DMS 273 treated with DMSO at 0.1 percent for 48 hours (cell line): ENCODE measurements around the gene PRKCE.

Source experiments
- DNase-seq: peaks from one replicate; lab custom pipeline; 2025; lab: John Stamatoyannopoulos, UW

Gene PRKCE

GRCh38 chr2:46170611-46171350 is 519.3 kb downstream of the PRKCE start:
- no peak for DNase-seq

GRCh38 chr2:46171411-46171953 is 520.0 kb downstream of the PRKCE start:
- peak; percentile 66 for DNase-seq

DNA sequence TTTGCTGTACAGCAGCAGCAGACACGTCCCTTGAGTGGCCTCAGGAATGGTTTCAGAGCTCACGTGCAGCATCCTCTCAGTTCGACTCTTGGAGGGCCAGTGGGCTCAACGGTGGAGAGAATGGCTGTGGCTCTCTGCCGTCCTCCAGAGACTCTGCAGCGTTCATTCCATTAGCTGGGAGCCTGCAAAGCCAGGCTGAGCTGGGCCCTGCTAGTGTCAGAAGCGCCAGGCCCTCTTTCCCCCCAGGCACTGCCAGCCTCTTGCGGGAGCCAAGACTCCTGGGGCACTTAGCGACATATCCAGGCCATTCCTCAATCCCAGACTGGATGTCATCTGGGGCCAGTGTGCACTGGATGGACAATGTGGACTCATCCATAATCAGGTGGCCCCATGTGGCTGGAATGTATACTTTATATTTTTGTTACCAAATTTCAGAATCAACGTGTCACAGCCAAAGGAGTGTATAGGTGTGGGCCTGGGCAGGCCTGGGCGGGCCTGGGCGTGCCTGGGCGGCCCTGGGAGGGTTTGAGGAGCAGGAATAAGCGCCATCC is 520.6 kb downstream of the PRKCE start:
- DNase-seq: no peak

- DNase-seq: no peak
Measured at GRCh38 chr2:46173030-46173429, 521.6 kb downstream of the PRKCE start.

DNA sequence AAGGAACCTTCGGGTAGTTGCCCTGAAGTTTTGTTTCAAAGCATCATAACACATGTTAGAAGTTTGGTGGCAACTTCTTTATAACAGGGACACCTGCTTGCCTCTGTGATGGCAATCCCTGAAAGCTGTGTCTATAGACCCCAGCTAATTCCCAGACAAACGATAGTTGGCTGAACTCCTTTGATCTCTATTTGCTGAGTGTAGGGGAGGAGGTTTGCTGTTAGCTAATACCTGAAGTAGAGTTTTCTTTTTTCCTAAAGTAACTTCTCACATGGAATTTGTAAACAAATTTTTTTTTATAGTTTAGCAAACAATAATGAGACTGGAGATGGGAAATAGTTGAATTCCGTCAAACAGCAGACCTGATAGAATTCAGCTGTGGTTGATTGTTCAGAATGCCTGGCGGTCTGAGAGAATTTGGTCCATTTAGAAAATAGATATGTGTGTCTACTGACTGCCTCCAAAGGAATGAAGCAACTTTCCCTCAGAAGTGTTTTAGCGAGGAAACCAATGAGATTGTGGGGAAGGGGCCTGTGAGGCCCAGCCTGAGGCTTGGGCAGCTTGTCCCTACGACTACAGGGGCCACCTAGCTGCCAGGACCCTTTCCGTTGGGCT is 522.3 kb downstream of the PRKCE start:
- DNase-seq: no peak

DNA sequence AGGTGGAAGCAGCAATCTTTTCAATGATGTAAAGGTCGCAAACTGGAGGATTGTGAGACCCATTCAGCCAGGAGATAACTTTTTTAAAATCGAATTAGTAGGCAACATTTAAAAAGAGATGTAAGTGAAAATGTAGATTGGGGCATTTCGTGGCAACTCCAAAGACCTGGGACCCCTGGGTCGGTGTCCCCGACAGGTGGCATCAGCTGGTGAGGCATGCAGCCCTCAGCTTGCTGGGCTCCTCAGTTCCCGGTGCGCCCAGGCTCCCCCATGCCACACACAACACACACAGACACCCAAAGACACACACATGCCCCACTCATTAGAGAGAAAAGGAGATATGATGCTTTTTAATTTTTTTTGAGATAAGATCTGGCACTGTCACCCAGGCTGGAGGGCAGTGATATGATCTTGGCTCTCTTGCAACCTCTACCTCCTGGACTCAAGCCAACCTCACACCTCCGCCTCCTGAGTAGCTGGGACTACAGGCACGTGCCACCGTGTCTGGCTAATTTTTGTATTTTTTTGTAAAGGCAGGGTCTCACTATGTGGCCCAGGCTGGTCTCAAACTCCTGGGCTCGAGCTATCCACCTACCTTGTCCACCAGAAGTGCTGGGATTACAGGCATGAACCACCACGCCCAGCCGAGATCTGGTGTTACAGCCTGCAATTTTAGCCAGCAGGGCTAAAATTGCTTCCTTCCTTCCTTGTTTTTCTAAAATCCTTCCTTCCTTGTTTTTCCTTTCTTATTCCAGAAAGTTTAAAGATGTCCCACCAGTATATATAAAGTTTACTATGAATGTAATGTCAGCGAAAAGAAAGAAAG is 523.1 kb downstream of the PRKCE start:
- DNase-seq: no peak

DNA sequence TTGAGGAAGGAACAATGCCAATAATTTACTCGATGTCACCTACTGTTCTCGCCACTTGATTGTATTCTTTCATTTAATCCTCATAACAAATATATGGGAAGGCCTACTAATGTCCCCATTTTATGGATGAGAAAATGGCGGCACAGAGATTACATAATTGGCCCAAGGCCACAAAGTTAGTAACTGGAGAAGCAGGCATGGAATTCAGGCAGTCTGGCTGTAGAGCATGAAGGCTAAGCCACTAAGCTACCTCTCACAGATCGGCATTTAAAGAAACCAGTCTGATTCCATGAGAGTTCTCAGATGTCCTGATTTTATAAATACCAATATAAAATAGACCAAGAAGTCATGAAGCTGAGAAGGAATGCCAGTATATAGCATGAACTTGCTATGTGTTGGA is 523.9 kb downstream of the PRKCE start:
- no peak for DNase-seq

- DNase-seq: no peak
Measured at GRCh38 chr2:46177461-46178089, 526.1 kb downstream of the PRKCE start.

DNA sequence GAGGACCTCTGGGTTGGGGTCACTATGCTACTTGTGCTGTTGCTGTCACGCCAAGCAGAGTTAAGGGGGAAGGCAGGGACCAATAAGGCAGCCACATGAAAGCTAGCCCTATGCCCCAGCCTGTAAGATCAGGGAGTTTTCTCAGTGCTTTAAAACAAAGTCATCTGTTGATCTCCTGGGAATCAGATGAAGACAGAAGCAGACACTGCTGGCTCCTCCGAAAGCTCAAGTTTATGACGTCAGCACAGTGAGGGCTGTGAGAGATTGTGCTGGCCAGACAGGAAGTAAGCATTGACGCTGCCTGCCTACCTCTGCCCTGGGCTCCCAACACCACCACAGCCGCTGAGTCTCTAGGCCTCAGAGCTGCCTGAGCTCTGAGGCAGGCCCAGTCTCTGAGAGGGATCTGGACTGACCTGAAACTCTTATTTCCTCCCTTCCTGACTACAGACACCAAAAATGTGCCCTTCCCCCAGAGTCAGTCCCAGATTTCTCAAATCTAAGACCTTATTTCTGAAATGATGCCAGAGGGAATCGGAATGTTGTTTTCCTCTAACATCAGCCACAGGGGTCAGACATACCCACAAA is 527.7 kb downstream of the PRKCE start:
- DNase-seq: no peak

DNA sequence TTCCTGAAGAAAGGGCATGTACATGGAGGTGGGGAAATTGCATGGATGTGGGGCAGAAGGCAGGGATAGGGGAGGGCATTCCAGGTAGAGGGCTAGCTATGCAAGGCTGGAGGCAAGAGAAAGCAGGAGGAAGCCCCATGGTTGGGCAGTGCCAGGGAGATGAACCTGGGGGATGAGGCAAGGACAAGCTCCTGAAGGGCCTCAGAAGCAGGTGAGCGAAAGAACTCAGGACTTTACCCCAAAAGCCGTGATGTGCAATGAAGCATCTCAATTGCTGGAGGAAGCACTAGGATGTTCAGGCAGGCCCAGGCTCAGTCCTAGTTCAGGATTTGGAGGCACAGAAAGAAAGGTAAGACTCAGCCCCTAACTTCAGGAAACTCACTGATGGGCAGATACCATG is 528.7 kb downstream of the PRKCE start:
- DNase-seq: no peak

GRCh38 chr2:46181306-46181705 is 529.8 kb downstream of the PRKCE start:
- DNase-seq: no peak

DNA sequence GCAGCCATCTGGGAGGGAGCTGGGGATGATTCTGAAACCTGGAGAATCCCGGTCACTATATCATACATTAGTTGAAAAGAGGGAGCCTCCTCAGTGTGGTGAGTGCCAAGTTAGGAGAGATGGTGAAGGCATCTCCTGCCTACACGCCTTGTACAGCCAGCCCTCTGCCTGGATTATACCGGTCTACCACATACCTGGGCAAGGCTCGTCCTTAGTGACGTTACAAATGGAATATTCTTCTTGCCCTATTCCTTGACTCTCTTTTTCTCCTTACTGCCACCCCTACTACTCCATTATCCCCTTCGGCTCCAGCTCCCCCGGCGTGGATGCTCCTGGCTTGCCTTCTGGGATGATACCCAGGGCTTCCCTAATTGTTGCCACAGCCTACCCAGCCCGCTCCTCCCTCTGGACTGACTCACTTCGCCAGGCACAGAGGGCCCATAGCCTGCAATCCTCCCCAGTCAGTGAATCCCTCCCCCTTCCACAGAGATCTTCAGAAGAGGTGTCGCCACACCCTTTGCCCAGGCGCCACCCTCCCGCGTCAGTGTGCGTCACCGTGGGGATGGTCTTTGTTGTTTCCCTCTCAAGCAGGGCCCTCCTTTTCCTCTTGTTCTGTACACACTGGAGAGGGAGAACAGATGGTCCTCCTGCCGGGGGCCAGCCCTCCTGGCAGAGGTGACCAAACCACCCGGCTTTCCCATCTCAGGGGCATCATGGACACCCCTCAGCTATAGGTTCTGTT is 530.5 kb downstream of the PRKCE start:
- no peak for DNase-seq

- no peak for DNase-seq
Measured at GRCh38 chr2:46183426-46183825, 532.0 kb downstream of the PRKCE start.

DNA sequence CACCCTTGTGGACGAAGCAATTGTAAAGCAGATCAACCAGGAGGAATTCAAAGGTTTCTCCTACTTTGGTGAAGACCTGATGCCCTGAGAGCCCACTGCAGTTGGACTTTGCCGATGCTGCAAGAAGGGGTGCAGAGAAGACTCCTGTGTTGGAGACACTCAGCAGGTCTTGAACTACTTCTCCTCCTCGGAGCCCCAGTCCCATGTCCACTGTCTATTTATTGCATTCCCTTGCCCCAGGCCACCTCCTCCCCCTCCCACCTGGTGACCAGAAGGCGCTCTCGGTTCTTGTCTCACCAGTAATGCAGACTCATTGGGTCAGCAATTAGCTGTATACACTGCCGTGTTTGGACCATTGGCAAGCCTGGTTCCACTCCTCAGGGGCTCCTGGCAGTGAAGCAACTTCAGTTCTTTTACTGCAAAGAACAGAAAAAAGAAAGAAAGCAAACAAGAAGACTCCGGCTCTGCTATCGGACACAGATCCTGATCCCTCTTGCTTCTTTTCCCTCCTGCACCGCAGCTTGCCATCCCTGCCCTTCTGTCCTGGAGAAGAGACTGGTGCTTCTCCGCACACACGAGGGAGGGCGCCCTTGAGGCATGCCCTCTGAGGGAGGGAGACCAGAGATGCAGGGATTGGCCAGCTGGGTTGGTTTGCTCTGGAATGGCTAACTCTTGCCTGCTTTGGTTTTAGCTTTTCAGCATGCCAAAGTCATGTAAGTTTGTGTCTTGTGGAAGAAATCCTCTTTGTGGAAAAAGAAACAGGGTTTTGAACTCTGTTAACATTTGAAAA is 533.5 kb downstream of the PRKCE start:
- DNase-seq: no peak

GRCh38 chr2:46187112-46187618 is 535.7 kb downstream of the PRKCE start:
- DNase-seq: peak; percentile 25

GRCh38 chr2:46188041-46188716 is 536.7 kb downstream of the PRKCE start:
- no peak for DNase-seq

GRCh38 chr2:46193356-46193755 is 541.9 kb downstream of the PRKCE start:
- DNase-seq: no peak

GRCh38 chr2:46193855-46194254 is 542.4 kb downstream of the PRKCE start:
- DNase-seq: no peak

DNA sequence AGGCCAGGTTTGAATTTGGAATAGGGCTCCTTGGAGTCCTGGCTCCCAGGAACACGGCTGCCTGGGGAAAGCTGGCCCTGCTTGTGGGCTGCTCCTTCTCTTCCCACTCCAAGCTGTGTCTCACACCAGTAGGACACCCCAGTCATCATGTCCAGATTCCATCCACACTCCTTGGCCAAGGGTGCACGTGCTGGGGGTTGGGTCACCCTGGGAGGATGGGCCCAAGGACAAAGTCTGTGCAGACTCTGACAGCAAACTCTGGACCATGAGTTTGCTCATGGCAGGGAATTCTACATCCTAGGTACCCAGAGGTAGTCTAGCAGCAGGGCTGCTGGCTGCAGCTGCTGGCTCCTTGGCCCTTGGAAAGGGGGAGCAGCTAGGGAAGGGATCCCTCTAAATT is 543.4 kb downstream of the PRKCE start:
- no peak for DNase-seq
